CD4-positive, alpha-beta T cell (primary cell): Measurements from ENCODE around the gene GRID2. TPM values are rescaled to one million over a fixed set of nuclear protein-coding genes. Genes with fewer than 3 reads are reported as not detected.

Experiments
- ATAC-seq: fragments of 200-7000 bp; cut with Tn5 transposase; one replicate; pipeline ENCODE4 v1.10.0; 2022; ENCODE audit warnings: mild to moderate bottlenecking; ENCODE audit not compliant: poor library complexity
- CTCF ChIA-PET: fragments of 350-600 bp; sonication (Branson Sonifier 250); formaldehyde crosslinking; loops from one replicate; lab custom pipeline; 2021; ENCODE audit warnings: antibody characterized with exemption, inconsistent platforms; lab: Charles Lee
- POLR2A ChIA-PET: fragments of 350-600 bp; sonication (Branson Sonifier 250); formaldehyde crosslinking; loops from one replicate; lab custom pipeline; 2021; ENCODE audit warnings: antibody characterized with exemption, inconsistent platforms; lab: Charles Lee
- DNase-seq, 14 experiments: peaks; one replicate each; pipeline ENCODE4 v3.0.0-alpha.2; 2013 to 2020; ENCODE audit warnings: mixed read lengths in 2 of 14
- H3K27ac ChIP-seq, 2 donors: one replicate each; pipeline versions ENCODE4 v1.5.1 to v1.7.0; 2013; ENCODE audit warnings: low read length in 2 of 2, low read depth in 1 of 2, mild to moderate bottlenecking in 1 of 2
- H3K27me3 ChIP-seq, 2 experiments: 1 replicate in 1 of 2; 2 replicates in 1 of 2; pipeline versions ENCODE4 v1.6.1 to v1.7.0; 2013; ENCODE audit warnings: low read length in 2 of 2, control low read depth in 1 of 2, mild to moderate bottlenecking in 1 of 2, moderate library complexity in 1 of 2; ENCODE audit not compliant: insufficient read depth in 2 of 2, control insufficient read depth in 1 of 2
- H3K36me3 ChIP-seq: one replicate; pipeline ENCODE4 v1.6.1; 2013; ENCODE audit warnings: low read length, control low read depth; ENCODE audit not compliant: insufficient read depth
- H3K4me1 ChIP-seq: one replicate; pipeline ENCODE4 v1.6.1; 2013; ENCODE audit warnings: low read length, control low read depth; ENCODE audit not compliant: insufficient read depth
- H3K4me3 ChIP-seq: one replicate; pipeline ENCODE4 v1.5.1; 2013; ENCODE audit warnings: mild to moderate bottlenecking, low read length, moderate library complexity
- H3K9me3 ChIP-seq, 2 experiments: 1 replicate in 1 of 2; 2 replicates in 1 of 2; pipeline versions ENCODE4 v1.6.1 to v1.7.0; 2013; ENCODE audit warnings: low read length in 2 of 2, mild to moderate bottlenecking in 2 of 2, control low read depth in 1 of 2, moderate library complexity in 1 of 2; ENCODE audit not compliant: control insufficient read depth in 1 of 2, insufficient read depth in 1 of 2
- H3K27ac Mint-ChIP-seq: one replicate; pipeline ENCODE4 v1.8.0; 2020; ENCODE audit warnings: mixed read lengths
- H3K27me3 Mint-ChIP-seq: one replicate; pipeline ENCODE4 v1.8.0; 2021; ENCODE audit warnings: mixed read lengths
- H3K36me3 Mint-ChIP-seq: one replicate; pipeline ENCODE4 v1.8.0; 2021; ENCODE audit warnings: low read depth, mixed read lengths
- H3K4me1 Mint-ChIP-seq: one replicate; pipeline ENCODE4 v1.8.0; 2021; ENCODE audit warnings: low read depth, mixed read lengths
- H3K4me3 Mint-ChIP-seq: one replicate; pipeline ENCODE4 v1.8.0; 2020; ENCODE audit warnings: mild to moderate bottlenecking, mixed read lengths
- H3K9me3 Mint-ChIP-seq: one replicate; pipeline ENCODE4 v1.8.0; 2020; ENCODE audit warnings: mixed read lengths
- CTCF ChIP-seq: fragments of 200-600 bp; IDR thresholded peaks from one replicate; pipeline ENCODE4 v1.8.0; 2022; ENCODE audit warnings: antibody characterized with exemption, mild to moderate bottlenecking
- intact Hi-C, 2 experiments: fragments of 100-400 bp; cut with DNase I in 1 of 2; cut with micrococcal nuclease in 1 of 2; formaldehyde crosslinking; loops; one replicate each; pipeline versions ENCODE4 v1.15.1 to v1.9.0; 2023 to 2025; cut with DNase I, micrococcal nuclease
- total RNA-seq, 174 experiments: library from RNA in 2 of 174; stranded (reverse) in 2 of 174; gene quantifications; one replicate each; pipeline ENCODE4 v1.2.3 and lab custom pipeline; 2021 to 2026

Gene GRID2
- total RNA-seq, 2 experiments from 2014 or later = not detected

GRCh38 chr4:93334003-93334402, 1030.2 kb downstream of the GRID2 start:
- no peaks in the 10 kb centered on the region for H3K36me3 ChIP-seq
- CTCF ChIA-PET = no interaction called here
- intact Hi-C loops = no loop called here
- no peaks in the 10 kb centered on the region for H3K9me3 ChIP-seq
- Mint-ChIP-seq H3K9me3 (peaks cover 2% of the 10 kb centered on the region), H3K36me3 (no peaks in the 10 kb centered on the region), H3K4me1 (no peaks in the 10 kb centered on the region), H3K4me3 (no peak overlapping the region), H3K27ac (no peak overlapping the region), H3K27me3 (no peaks in the 10 kb centered on the region)
- TF ChIP-seq CTCF = no peak
- no peaks in the 10 kb centered on the region for H3K27me3 ChIP-seq
- DNase-seq (no peak), ATAC-seq (no peak)
- no peaks in the 10 kb centered on the region for H3K4me1 ChIP-seq
- POLR2A ChIA-PET = no interaction called here
- no peak overlapping the region for H3K4me3 ChIP-seq
- H3K27ac ChIP-seq = no peak overlapping the region

GRCh38 chr4:93337196-93337595, 1033.4 kb downstream of the GRID2 start:
- TF ChIP-seq CTCF = no peak
- Mint-ChIP-seq H3K36me3 (no peaks in the 10 kb centered on the region), H3K4me1 (no peaks in the 10 kb centered on the region), H3K27ac (no peak overlapping the region), H3K9me3 (peaks cover 2% of the 10 kb centered on the region), H3K4me3 (no peak overlapping the region), H3K27me3 (no peaks in the 10 kb centered on the region)
- Histone ChIP-seq H3K27ac (no peak overlapping the region), H3K4me1 (no peaks in the 10 kb centered on the region), H3K27me3 (no peaks in the 10 kb centered on the region), H3K4me3 (no peak overlapping the region), H3K36me3 (no peaks in the 10 kb centered on the region), H3K9me3 (peaks cover 0 to 4% of the 10 kb centered on the region in 2 experiments)
- intact Hi-C loops = no loop called here
- CTCF ChIA-PET = no interaction called here
- DNase-seq = no peak
- ATAC-seq = no peak
- POLR2A ChIA-PET = no interaction called here

GRCh38 chr4:93342738-93343137, 1039.0 kb downstream of the GRID2 start:
- intact Hi-C loops = no loop called here
- POLR2A ChIA-PET = no interaction called here

More at GRCh38 chr4:93342738-93343137, 1039.0 kb downstream of the GRID2 start:
- ATAC-seq (no peak), DNase-seq (no peak)
- no peak for TF ChIP-seq CTCF
- Mint-ChIP-seq H3K9me3 (no peaks in the 10 kb centered on the region), H3K27ac (no peak overlapping the region), H3K4me3 (no peak overlapping the region), H3K36me3 (no peaks in the 10 kb centered on the region), H3K27me3 (no peaks in the 10 kb centered on the region), H3K4me1 (no peaks in the 10 kb centered on the region)
- H3K27me3 ChIP-seq = no peaks in the 10 kb centered on the region
- peaks cover 0 to 4% of the 10 kb centered on the region in 2 experiments for H3K9me3 ChIP-seq
- no peaks in the 10 kb centered on the region for H3K36me3 ChIP-seq
- CTCF ChIA-PET = no interaction called here
- H3K4me3 ChIP-seq = no peak overlapping the region
- H3K4me1 ChIP-seq = no peaks in the 10 kb centered on the region
- H3K27ac ChIP-seq = no peak overlapping the region
